ENCODE measurements around the gene FERMT3.

- no peak for TF ChIP-seq CTCF (conservative IDR thresholded peaks at IDR 0.05 in 1 of 2, IDR thresholded peaks at IDR 0.05 in 1 of 2; ENCODE audit: low read depth in 1 of 2, low read length in 2 of 2)
- TF ChIP-seq EZH2 (IDR thresholded peaks at IDR 0.05; ENCODE audit: low read length, missing control alignments): no peak
These were observed 56.8 kb downstream of the FERMT3 start for GRCh38 chr11:64263021-64263946.

All from fibroblast of lung (primary cell).